ENCODE data around the gene HGF. TPM values are rescaled to one million over a fixed set of nuclear protein-coding genes. Genes with fewer than 3 reads are reported as not detected.

Gene HGF
- total and polyA plus RNA-seq, 10 of the 15 experiments (the other 5 are each of a cell fraction or from before 2014, with no cell fraction given), result 0.10 to 1.7 (median 0.99) TPM

- Histone ChIP-seq H3K27ac (ENCODE audit: control insufficient read depth, insufficient read depth) (no peak overlapping the region), H3K4me3 (no peak overlapping the region), H4K20me1 (ENCODE audit: control insufficient read depth, insufficient read depth) (no peaks in the 10 kb centered on the region), H3K9ac (ENCODE audit: control insufficient read depth, insufficient read depth, low read length) (no peak overlapping the region), H3K79me2 (ENCODE audit: control insufficient read depth, insufficient read depth, low read length) (no peaks in the 10 kb centered on the region), H3K27me3 (replicated peaks in 1 of 2; ENCODE audit: control insufficient read depth in 2 of 2, insufficient read depth in 2 of 2, low read length in 1 of 2) (no peaks in the 10 kb centered on the region), H3K4me1 (ENCODE audit: control insufficient read depth, insufficient read depth, low read length) (no peaks in the 10 kb centered on the region), H3K36me3 (ENCODE audit: control insufficient read depth in 2 of 2, insufficient read depth in 2 of 2, low read length in 1 of 2) (no peaks in the 10 kb centered on the region), H3K4me2 (ENCODE audit: control insufficient read depth, insufficient read depth) (no peak overlapping the region), H2AFZ (ENCODE audit: control insufficient read depth, low read depth, low read length) (no peak overlapping the region), H3K9me3 (replicated peaks; ENCODE audit: control insufficient read depth, insufficient read depth, low read length) (no peaks in the 10 kb centered on the region)
- no peak for TF ChIP-seq KAT2A (conservative IDR thresholded peaks at IDR 0.05; ENCODE audit: control insufficient read depth, low read depth, low read length)
- TF ChIP-seq MEF2A (IDR thresholded peaks at IDR 0.05; ENCODE audit: insufficient read depth, low read depth, low read length), result no peak
- TF ChIP-seq, protein P1, sequence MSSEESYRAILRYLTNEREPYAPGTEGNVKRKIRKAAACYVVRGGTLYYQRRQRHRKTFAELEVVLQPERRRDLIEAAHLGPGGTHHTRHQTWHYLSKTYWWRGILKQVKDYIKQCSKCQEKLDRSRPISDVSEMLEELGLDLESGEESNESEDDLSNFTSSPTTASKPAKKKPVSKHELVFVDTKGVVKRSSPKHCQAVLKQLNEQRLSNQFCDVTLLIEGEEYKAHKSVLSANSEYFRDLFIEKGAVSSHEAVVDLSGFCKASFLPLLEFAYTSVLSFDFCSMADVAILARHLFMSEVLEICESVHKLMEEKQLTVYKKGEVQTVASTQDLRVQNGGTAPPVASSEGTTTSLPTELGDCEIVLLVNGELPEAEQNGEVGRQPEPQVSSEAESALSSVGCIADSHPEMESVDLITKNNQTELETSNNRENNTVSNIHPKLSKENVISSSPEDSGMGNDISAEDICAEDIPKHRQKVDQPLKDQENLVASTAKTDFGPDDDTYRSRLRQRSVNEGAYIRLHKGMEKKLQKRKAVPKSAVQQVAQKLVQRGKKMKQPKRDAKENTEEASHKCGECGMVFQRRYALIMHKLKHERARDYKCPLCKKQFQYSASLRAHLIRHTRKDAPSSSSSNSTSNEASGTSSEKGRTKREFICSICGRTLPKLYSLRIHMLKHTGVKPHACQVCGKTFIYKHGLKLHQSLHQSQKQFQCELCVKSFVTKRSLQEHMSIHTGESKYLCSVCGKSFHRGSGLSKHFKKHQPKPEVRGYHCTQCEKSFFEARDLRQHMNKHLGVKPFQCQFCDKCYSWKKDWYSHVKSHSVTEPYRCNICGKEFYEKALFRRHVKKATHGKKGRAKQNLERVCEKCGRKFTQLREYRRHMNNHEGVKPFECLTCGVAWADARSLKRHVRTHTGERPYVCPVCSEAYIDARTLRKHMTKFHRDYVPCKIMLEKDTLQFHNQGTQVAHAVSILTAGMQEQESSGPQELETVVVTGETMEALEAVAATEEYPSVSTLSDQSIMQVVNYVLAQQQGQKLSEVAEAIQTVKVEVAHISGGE (CRISPR knock-in tag; IDR thresholded peaks at IDR 0.05), result no peak
- TF ChIP-seq ZBTB40 (IDR thresholded peaks at IDR 0.05; ENCODE audit: borderline replicate concordance), result peak; percentile 62; the same call in 1 of the 2 replicates
- peak; percentile 88 for ATAC-seq
- WGBS (ENCODE audit: insufficient coverage, insufficient replicate concordance, low lambda C conversion rate, missing lambda C conversion rate), result 34% methylated on average over 12 of the region's 12 CpGs
- intact Hi-C loops (cut with micrococcal nuclease; ENCODE audit: unreplicated experiment) (loop anchor here (5.0 kb wide), 1 partner anchor 80 kb away; no protein-coding TSS in a partner anchor), in situ Hi-C loops (cut with MboI) (no loop called here)
- ChIA-PET SMC1A (ENCODE audit: uncharacterized antibody, unreplicated experiment) (interaction anchor here (0.9 to 1.3 kb wide), 2 partner anchors 9 to 21 kb away, joined by 3 to 5 read pairs; partner anchors contain the start of gene HGF), POLR2A (no interaction called here), RAD21 (ENCODE audit: unreplicated experiment) (no interaction called here), CTCF (no interaction called here)
- DNase-seq (ENCODE audit: low read depth, low spot score), result no peak
- FAIRE-seq, result no peak
- BruUV-seq (replicated peaks), result no TSS peak
Measured at GRCh38 chr7:81791568-81792518, 22.0 kb upstream of the HGF start.

Data from GM12878 (cell line).